CD4-positive, CD25-positive, alpha-beta regulatory T cell (primary cell): ENCODE measurements around the gene KSR2. TPM values are rescaled to one million over a fixed set of nuclear protein-coding genes. Genes with fewer than 3 reads are reported as not detected.
A peak's percentile ranks its signal among the peaks of the same experiment; 100 is the strongest.

Experiments used
- ATAC-seq, 2 donors: fragments of 150-1000 bp; cut with Tn5 transposase; one replicate each; pipeline ENCODE4 v1.10.0; 2021; ENCODE audit warnings: low read depth in 2 of 2, moderate number of reproducible peaks in 2 of 2, moderate library complexity in 1 of 2
- DNase-seq, 3 donors: peaks; one replicate each; pipeline versions ENCODE4 v3.0.0 to v3.0.0-alpha.2; 2012 to 2022; ENCODE audit warnings: mixed read lengths in 1 of 3
- H3K27ac ChIP-seq: one replicate; pipeline ENCODE4 v1.7.0; 2013; ENCODE audit warnings: mild to moderate bottlenecking, low read length; ENCODE audit not compliant: insufficient read depth, poor library complexity, severe bottlenecking
- H3K27me3 ChIP-seq: one replicate; pipeline ENCODE4 v1.7.0; 2013; ENCODE audit warnings: low read length; ENCODE audit not compliant: control insufficient read depth, insufficient read depth
- H3K36me3 ChIP-seq: one replicate; pipeline ENCODE4 v1.7.0; 2013; ENCODE audit warnings: mild to moderate bottlenecking, low read length, moderate library complexity; ENCODE audit not compliant: control insufficient read depth, insufficient read depth
- H3K4me1 ChIP-seq: 2 replicates; pipeline ENCODE4 v1.7.0; 2013; ENCODE audit warnings: mild to moderate bottlenecking, low read length; ENCODE audit not compliant: insufficient read depth, control insufficient read depth, poor library complexity, severe bottlenecking
- H3K4me3 ChIP-seq: one replicate; pipeline ENCODE4 v1.7.0; 2013; ENCODE audit warnings: low read depth, mild to moderate bottlenecking, low read length, moderate library complexity
- H3K9me3 ChIP-seq, 2 experiments: 1 replicate in 1 of 2; 2 replicates in 1 of 2; pipeline ENCODE4 v1.7.0; 2013; ENCODE audit warnings: low read length in 2 of 2, mild to moderate bottlenecking in 1 of 2, moderate library complexity in 1 of 2; ENCODE audit not compliant: control insufficient read depth in 2 of 2
- H3K27ac Mint-ChIP-seq, 3 donors: one replicate each; pipeline ENCODE4 v1.8.0; 2020 to 2022; ENCODE audit warnings: mild to moderate bottlenecking in 3 of 3, mixed read lengths in 3 of 3, moderate library complexity in 2 of 3
- H3K27me3 Mint-ChIP-seq: one replicate; pipeline ENCODE4 v1.8.0; 2022; ENCODE audit warnings: mild to moderate bottlenecking, mixed read lengths
- H3K36me3 Mint-ChIP-seq: one replicate; pipeline ENCODE4 v1.8.0; 2020; ENCODE audit warnings: mixed read lengths
- H3K4me1 Mint-ChIP-seq, 4 donors: one replicate each; pipeline ENCODE4 v1.8.0; 2020 to 2022; ENCODE audit warnings: mixed read lengths in 4 of 4, mild to moderate bottlenecking in 1 of 4
- H3K4me3 Mint-ChIP-seq, 4 donors: one replicate each; pipeline ENCODE4 v1.8.0; 2020 to 2022; ENCODE audit warnings: mild to moderate bottlenecking in 4 of 4, mixed read lengths in 4 of 4, moderate library complexity in 3 of 4
- H3K9me3 Mint-ChIP-seq, 7 donors: one replicate each; pipeline ENCODE4 v1.8.0; 2020 to 2022; ENCODE audit warnings: mixed read lengths in 7 of 7, mild to moderate bottlenecking in 3 of 7, moderate library complexity in 2 of 7
- polyA plus RNA-seq, 4 donors: library from polyadenylated mRNA; unstranded; fragments of 300-500 nt; fragmentation: Illumina TruSeq; gene quantifications; one replicate each; pipeline ENCODE4 v1.2.3, GENCODE V29; 2021
- total RNA-seq: library from RNA; stranded (reverse); gene quantifications from one replicate; pipeline ENCODE4 v1.2.3, GENCODE V29; 2022

Gene KSR2
- total and polyA plus RNA-seq, 5 donors from 2014 or later = 0.20 TPM; not detected in 4

DNA sequence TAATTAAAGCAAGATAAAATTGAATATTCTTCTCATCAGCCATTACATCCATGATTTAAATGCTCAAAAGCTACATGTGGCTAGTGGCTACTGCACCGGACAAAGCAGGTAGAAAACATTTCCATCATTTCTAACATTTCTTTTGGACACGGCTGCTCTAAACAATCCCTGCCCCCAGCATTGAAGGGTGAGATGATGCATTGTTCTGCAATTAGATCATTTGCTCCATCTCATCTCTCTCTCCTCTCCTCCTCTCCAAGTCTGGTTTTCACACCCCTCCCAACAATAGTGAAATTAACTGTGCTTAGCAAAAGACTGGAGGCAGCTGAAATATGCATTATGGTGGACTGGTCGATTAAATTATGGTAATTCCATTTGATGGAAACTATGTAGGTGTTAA is 288.5 kb downstream of the KSR2 start:
- Histone ChIP-seq H3K27ac (no peak overlapping the region), H3K36me3 (no peaks in the 10 kb centered on the region), H3K9me3 (no peaks in the 10 kb centered on the region), H3K4me1 (no peaks in the 10 kb centered on the region), H3K27me3 (no peaks in the 10 kb centered on the region), H3K4me3 (no peak overlapping the region)
- ATAC-seq (no peak), DNase-seq (no peak)
- Mint-ChIP-seq H3K27ac (no peak overlapping the region), H3K27me3 (peaks cover 4% of the 10 kb centered on the region), H3K36me3 (no peaks in the 10 kb centered on the region), H3K4me3 (no peak overlapping the region), H3K9me3 (peaks cover 0 to 8% (median 2%) of the 10 kb centered on the region in 7 donors), H3K4me1 (no peaks in the 10 kb centered on the region)

DNA sequence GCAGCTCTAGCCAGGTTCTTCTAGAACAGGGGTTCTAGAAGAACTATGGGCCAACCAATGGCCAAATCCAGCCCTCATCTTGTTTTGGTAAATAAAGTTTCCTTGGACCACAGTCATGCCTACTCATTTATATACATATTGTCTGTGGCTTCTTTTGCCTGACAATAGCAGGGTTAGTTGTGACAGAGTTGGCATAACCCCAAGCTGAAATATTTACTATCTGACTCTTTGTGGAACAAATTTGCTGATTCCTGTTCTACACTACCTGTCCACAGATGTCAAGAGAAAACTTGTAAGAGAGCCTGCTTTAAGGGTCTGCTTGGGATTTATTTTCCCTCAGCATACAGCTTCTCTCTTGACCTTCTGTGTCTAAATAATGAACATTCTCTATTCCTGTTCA is 289.0 kb downstream of the KSR2 start:
- Mint-ChIP-seq H3K27me3 (peaks cover 4% of the 10 kb centered on the region), H3K4me1 (no peaks in the 10 kb centered on the region), H3K36me3 (no peaks in the 10 kb centered on the region), H3K9me3 (peaks cover 0 to 8% (median 2%) of the 10 kb centered on the region in 7 donors), H3K27ac (no peak overlapping the region), H3K4me3 (no peak overlapping the region)
- Histone ChIP-seq H3K27me3 (no peaks in the 10 kb centered on the region), H3K9me3 (no peaks in the 10 kb centered on the region), H3K36me3 (no peaks in the 10 kb centered on the region), H3K4me3 (no peak overlapping the region), H3K4me1 (no peaks in the 10 kb centered on the region), H3K27ac (no peak overlapping the region)
- ATAC-seq (no peak), DNase-seq (no peak)

DNA sequence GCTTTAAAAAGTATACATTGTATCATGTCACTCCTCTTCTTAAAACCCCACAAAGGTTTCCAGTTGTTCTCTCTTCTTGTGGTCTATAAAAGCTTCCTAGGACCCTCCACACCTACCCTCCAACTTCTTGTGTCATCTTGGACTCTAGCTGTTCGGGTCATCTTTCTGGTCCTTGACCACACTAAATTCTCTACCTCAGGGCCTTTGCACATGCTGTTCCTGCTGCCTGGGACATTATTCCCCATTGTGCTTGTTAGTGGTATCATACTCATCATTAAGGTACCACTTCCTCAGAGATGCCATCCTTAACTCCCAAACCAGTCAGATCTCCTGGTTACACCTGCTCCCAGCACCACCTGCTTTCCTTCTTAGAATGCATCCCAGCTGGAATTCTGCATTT is 294.0 kb downstream of the KSR2 start:
- H3K36me3 Mint-ChIP-seq = no peaks in the 10 kb centered on the region
- Histone ChIP-seq H3K4me3 (no peak overlapping the region), H3K36me3 (no peaks in the 10 kb centered on the region), H3K27ac (no peak overlapping the region), H3K4me1 (no peaks in the 10 kb centered on the region), H3K27me3 (no peaks in the 10 kb centered on the region), H3K9me3 (no peaks in the 10 kb centered on the region)
- peaks cover 4% of the 10 kb centered on the region for H3K27me3 Mint-ChIP-seq
- DNase-seq (no peak), ATAC-seq (no peak)
- H3K4me1 Mint-ChIP-seq = no peaks in the 10 kb centered on the region
- H3K4me3 Mint-ChIP-seq = peak overlapping the region in 1 of 4 donors; percentile 42
- H3K9me3 Mint-ChIP-seq = peaks cover 0 to 5% (median 0%) of the 10 kb centered on the region in 7 donors
- H3K27ac Mint-ChIP-seq = no peak overlapping the region

DNA sequence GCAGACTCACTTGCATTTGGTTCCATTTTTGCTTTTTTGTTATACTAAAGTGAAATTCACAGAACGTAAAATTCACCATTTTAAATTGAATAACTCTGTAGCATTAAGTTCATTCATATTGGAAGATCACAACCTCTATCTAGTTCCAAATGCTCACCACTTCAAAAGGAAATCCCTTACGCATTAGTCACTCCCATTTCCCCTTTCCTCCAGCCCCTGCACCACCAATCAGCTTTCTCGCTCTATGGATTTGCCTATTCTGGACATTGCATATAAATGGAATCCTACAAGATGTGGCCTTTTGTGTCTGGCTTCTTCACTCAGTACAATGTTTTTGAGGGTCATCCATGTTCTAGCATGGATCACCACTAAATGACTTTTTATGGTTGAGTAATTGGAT is 294.5 kb downstream of the KSR2 start:
- Mint-ChIP-seq H3K36me3 (no peaks in the 10 kb centered on the region), H3K27ac (peak overlapping the region in 1 of 3 donors; percentile 6), H3K9me3 (peaks cover 0 to 5% (median 0%) of the 10 kb centered on the region in 7 donors), H3K4me1 (no peaks in the 10 kb centered on the region), H3K4me3 (no peak overlapping the region), H3K27me3 (peaks cover 4% of the 10 kb centered on the region)
- no peak for DNase-seq
- Histone ChIP-seq H3K27me3 (no peaks in the 10 kb centered on the region), H3K4me1 (no peaks in the 10 kb centered on the region), H3K27ac (no peak overlapping the region), H3K36me3 (no peaks in the 10 kb centered on the region), H3K4me3 (no peak overlapping the region), H3K9me3 (no peaks in the 10 kb centered on the region)
- ATAC-seq = no peak

DNA sequence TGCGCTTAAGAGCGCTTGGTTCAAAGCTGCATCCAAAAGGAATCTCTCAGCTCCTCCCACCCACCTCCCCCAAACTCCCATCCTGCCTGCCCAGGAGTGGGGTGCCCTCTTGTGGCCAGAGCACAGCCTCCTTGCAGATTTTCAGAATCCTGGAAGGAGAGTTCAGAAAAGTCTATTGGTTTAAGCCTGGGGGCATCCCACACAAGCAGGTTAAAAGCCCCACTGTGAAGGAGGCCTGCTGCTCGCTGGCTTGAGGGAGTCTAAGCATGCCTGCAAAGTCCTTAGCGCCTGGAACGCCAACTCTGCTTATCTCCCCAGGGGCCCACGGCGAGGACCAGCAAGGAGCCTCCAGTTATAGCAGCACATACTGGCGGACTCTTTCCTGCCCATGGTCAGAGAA is 297.1 kb downstream of the KSR2 start:
- ATAC-seq (no peak), DNase-seq (no peak)
- Mint-ChIP-seq H3K36me3 (no peaks in the 10 kb centered on the region), H3K4me1 (no peaks in the 10 kb centered on the region), H3K9me3 (peaks cover 0 to 5% (median 0%) of the 10 kb centered on the region in 7 donors), H3K27me3 (no peaks in the 10 kb centered on the region), H3K27ac (no peak overlapping the region), H3K4me3 (no peak overlapping the region)
- H3K27ac ChIP-seq = no peak overlapping the region
- no peaks in the 10 kb centered on the region for H3K9me3 ChIP-seq
- no peaks in the 10 kb centered on the region for H3K27me3 ChIP-seq
- H3K36me3 ChIP-seq = no peaks in the 10 kb centered on the region
- no peak overlapping the region for H3K4me3 ChIP-seq
- no peaks in the 10 kb centered on the region for H3K4me1 ChIP-seq

DNA sequence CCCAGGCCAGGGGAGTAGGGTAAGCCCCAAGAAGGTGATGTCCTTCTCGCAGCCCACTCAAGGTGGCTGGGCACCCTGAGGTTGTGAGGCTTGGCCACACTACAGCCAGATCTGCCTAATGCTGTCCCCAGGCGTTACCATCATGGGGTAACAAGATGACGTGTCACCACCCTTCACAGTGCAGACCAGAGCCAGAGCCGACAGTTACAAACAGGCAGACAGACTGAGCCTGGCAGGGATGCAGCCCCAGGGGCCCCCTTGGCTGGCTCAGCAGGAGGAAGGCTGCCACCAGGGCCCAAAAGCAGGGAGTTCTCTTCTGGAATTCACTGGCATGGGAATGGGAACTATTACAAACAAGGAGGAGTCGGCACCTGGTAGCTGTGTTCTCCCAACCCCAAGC is 304.6 kb downstream of the KSR2 start:
- no peaks in the 10 kb centered on the region for H3K27me3 Mint-ChIP-seq
- no peaks in the 10 kb centered on the region for H3K36me3 ChIP-seq
- H3K27me3 ChIP-seq = no peaks in the 10 kb centered on the region
- H3K27ac ChIP-seq = no peak overlapping the region
- no peak overlapping the region for H3K27ac Mint-ChIP-seq
- ATAC-seq (no peak), DNase-seq (no peak)
- peak overlapping the region in 1 of 4 donors; percentile 16 for H3K4me3 Mint-ChIP-seq
- no peaks in the 10 kb centered on the region for H3K36me3 Mint-ChIP-seq
- peaks cover 0 to 3% (median 0%) of the 10 kb centered on the region in 7 donors for H3K9me3 Mint-ChIP-seq
- H3K4me1 ChIP-seq = no peaks in the 10 kb centered on the region
- no peaks in the 10 kb centered on the region for H3K9me3 ChIP-seq
- H3K4me1 Mint-ChIP-seq = no peaks in the 10 kb centered on the region
- no peak overlapping the region for H3K4me3 ChIP-seq

DNA sequence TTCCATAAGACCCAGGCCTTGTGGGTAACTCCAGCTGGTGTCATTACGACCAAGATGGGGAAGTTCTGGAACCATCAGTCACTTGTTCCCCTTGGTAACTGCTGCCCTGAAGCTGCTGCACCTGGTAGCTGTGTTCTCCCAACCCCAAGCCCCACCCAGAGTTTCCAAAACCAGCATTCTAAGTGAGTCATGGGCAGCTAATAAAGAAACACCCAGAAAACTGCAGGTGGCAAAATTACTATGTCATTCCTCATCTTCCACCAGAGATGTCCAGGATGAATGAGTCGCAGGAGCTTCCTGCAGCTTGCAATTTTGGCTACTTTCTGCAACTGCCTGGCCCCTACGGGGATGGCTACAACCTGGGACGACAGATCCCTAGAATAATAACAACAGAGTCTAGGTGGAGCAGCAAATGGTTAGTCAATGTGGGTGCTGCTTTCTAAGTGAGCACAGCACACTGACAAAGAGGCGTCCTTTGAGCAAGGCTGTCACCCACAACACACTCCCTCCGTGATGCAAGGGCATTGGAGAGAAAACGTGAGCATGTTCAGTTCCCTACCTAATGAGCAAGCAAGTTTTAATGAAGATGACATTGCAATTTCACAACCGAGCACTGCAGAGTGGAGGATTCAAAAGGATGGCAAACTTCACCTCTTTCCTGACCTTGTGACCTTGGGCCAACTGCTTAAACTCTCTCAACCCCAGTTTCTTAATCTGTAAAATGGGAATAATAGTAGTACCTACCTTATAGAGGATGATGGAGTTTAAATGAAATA is 306.0 kb downstream of the KSR2 start:
- H3K9me3 Mint-ChIP-seq = peaks cover 0 to 2% (median 0%) of the 10 kb centered on the region in 7 donors
- DNase-seq (no peak), ATAC-seq (no peak)
- H3K36me3 ChIP-seq = no peaks in the 10 kb centered on the region
- no peak overlapping the region for H3K27ac ChIP-seq
- H3K36me3 Mint-ChIP-seq = no peaks in the 10 kb centered on the region
- H3K4me1 ChIP-seq = no peaks in the 10 kb centered on the region
- no peak overlapping the region for H3K4me3 Mint-ChIP-seq
- H3K9me3 ChIP-seq = no peaks in the 10 kb centered on the region
- H3K27me3 ChIP-seq = no peaks in the 10 kb centered on the region
- H3K4me1 Mint-ChIP-seq = no peaks in the 10 kb centered on the region
- H3K27me3 Mint-ChIP-seq = no peaks in the 10 kb centered on the region
- no peak overlapping the region for H3K4me3 ChIP-seq
- H3K27ac Mint-ChIP-seq = no peak overlapping the region

DNA sequence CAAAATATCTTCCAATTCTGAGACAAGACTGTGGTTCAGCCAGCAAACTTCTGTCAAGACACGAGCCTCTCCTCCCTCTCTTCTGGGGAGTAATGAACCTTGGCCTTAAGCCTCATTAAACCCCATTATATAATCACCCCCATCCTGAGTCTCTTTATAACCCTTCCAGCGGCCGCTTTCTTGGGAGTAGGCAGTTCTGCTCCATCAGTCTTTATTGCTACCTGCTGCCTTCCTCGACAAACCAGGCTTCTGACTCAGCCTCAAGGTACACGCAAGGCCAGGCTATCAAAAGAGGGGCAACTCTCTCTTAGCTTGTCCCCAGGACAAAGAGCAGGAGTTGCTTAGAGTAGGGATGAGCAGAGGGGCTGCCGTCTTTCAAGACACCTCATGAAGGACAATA is 306.6 kb downstream of the KSR2 start:
- Mint-ChIP-seq H3K27me3 (no peaks in the 10 kb centered on the region), H3K27ac (no peak overlapping the region), H3K4me1 (no peaks in the 10 kb centered on the region), H3K36me3 (no peaks in the 10 kb centered on the region), H3K9me3 (peaks cover 0 to 1% (median 0%) of the 10 kb centered on the region in 7 donors), H3K4me3 (no peak overlapping the region)
- Histone ChIP-seq H3K27ac (no peak overlapping the region), H3K36me3 (no peaks in the 10 kb centered on the region), H3K4me1 (no peaks in the 10 kb centered on the region), H3K4me3 (no peak overlapping the region), H3K27me3 (no peaks in the 10 kb centered on the region), H3K9me3 (no peaks in the 10 kb centered on the region)
- ATAC-seq (no peak), DNase-seq (no peak)
